Central memory CD4-positive, alpha-beta T cell (primary cell): ENCODE results near the gene GPR61.

ENCODE experiments used
- DNase-seq: peaks from one replicate; pipeline ENCODE4 v3.0.0; 2022

Gene GPR61

DNA sequence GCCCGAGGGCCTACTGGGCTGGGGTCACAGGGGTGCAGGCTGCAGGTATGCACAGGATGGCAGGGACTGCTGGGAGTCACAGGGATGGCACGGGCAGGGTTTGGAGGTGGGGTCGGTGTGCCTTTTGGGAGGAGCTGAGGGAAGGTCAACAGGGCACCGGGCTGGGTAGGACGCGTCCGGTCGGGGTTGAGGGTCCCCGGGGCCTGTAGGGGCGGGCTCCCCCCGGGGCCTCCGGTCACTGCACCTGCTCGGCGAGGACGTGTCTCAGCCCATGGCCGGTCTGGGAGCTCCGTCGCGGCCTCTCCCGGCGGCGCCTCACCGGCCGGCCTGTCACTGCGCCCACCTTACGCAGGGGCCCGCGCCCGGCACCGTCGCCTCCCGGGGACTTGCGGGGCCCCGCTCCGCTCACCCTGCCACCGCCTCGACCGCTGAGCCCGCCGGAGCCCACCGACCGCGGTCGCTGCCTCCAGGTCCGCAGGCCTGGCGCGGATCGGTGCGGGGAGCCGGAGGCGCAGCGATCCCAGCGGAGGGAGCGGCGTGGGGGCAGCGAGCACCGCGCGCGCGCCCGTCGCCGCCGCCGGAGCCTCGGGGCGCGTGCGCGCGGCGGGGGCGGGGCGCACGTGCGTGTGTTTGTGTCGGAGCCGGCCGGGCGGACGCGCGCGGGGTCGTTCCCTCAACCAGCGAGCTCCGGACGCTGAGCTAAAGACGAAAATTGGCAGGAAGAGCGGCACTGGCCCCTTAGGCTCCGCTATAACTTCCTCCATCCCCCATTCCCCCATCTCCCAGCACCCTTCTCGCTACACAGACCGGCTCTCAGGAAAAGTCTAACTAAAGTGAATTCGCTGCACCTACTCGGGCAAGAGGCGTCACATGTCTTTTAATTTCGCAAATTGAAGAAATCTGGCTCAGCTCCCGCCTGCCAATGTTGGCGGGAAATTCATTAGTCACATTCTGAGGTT lies 30.2 kb upstream of the GPR61 start, which contains the start of gene AMIGO1:
TSS of gene AMIGO1 (minus strand) at position 552 of the 959 bp plus-strand sequence. CDS start 815 bp downstream, outside the sequence.
- DNase-seq = peak; percentile 58

DNA sequence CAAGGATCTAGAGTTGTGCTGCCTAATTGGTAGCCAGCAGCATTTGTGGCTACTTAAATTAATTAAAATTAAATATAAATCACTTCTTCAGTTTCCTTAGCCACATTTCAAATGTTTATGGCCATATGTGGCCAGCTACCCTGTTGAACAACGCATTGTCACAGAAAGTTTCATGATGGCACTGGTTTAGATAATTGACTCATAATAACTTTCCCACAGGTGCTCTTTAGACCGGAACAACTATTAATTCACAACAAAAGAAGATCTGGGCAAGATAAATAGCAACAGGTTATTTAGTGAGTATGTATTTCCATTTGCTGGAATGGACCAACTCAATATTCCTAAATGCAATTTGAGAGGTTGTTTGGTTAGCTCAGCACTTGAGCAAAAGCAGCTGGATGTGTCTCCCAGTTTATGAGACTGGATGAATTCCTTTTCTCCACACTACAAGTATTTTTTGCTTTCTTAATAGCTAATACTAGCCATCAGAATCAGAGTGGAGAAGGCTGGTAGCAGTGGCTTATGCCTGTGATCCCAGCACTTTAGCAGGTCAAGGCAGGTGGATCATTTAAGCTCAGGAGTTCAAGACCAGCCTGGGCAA lies 26.5 kb upstream of the GPR61 start:
- DNase-seq = no peak

DNA sequence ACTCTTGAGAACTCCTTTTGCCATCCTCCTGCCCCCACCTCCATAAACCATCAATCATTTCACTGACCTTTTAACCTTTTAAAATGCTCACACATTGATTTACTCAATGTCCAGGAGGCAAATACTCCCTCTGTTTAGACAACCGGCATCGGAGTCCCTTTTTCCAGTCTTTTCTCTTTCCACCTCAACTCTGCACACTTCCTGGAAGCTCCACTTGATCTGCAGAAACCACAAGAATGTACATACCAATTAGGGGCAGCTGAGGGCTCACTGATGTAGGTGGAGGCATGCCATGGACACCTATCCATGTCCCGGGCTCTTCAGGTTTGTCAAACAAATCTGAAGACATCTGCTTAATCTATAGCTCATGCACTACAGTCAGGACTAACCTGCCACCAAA lies 24.8 kb upstream of the GPR61 start:
- no peak for DNase-seq

DNA sequence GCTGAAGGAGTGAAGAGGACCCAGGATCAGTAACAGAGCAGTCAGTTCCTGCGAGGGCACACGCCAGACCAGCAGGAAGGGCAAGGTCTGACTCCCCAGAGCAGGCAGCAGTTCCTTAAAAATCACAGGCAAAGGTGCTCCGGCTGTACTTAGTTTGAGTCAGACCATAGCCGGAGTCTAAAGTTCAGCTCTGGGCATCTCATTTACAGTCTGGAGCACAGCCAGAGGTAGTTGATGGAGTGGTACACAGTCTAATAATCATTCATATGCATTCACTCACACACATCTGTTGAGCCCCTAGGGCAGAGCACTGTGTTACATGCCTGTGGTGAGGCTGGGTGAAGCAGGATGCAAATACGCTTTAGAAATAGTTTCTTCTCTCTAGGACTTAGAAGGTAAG lies 22.8 kb upstream of the GPR61 start:
- DNase-seq = no peak

DNA sequence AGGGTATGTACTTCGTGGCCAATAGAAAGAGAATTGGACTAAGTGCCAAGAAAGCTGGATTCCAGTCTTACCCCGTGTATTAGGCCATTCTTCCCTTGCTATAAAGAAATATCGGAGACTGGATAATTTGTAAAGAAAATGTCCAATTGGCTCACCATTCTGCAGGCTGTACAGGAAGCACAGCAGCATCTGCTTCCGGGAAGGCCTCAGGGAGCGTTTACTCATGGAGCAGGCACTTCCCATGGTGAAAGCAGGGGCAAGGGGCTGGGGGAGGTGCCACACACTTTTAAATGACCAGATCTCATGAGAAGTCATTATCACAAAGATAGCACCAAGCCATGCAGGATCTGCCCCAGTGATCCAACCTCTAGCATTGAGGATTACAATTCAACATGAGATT lies 22.3 kb upstream of the GPR61 start:
- no peak for DNase-seq

DNA sequence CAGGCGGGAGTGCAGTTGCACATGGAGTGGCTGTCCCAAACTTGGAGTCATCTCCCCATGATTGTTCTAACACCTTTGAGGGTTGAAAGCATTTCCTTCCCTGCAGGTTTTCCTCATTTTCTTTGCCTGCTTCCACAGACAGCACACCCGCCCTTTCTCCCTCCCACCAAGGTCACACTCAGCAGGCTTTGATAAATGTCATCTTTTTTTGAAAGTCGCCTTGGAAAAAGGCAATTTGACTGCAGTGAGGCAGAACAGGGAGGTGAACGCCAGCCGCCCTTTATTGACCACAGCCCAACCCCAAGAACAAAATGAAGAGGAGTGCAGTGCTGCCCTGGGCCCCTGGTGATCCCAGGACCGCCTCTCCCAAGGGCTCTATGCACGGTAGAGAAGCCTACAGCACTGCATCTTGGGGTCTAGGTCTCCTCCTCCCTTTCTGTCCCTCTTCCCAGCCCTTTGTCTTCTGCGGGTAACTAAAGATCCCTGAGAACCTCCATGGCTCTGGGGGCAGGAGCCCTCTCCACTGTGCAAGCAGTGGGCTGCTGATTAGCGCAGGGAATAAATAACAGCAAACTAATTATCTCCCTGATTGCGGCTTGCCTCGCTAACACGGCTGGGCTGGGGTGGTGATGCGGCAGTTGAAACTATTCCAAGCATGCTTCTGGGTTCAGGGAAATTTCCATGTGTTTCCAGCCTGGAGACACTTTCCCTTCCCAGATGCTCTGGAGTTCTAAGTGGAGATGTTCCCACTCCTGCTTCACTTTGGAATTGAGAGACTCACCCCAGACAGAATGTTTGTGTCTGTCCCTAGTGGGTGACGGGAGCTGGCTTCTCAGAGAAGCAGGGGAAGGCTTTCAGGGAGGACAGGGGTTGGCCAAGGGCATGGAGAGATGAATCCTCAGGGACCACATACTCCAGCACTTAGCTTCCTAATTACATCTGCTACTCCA lies 18.4 kb upstream of the GPR61 start:
- DNase-seq = no peak

DNA sequence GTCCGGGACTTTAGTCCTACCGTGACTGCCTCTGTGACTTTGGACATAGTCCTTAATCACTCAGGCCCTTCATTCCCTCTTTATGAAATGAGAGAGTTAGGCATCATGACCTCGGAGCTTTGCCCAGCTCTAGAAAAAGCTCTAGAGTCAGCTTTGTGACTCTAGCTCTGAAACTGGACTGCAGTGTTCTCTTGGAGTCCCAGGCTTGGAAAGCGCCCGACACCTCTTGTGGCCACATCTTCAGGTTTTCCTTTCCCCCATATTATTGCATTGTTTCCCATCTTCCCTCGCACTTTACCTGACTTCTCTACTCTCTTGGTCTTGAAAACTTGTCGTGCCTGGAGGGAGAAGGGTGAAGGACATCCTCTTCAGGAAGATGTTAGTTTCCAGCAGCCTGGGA lies 17.6 kb upstream of the GPR61 start:
- DNase-seq = no peak

DNA sequence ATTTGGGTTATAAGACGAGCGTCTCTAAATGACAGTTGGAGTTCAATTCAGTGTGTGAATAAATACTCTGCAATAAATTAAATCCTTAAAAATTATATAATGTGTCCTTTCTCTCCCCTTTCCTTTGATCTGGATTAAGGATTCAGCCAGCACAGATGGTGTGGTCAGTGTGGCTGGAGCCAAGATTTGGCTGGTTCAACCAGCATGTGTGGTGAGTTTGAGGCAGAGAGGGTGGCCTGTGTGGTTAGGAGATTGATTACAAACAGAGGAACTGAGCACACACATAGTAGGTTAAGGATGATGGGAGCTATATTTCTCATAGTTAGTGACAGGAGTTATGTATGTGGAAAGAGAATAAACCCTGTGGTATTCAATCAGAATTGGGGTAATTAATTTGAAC lies 16.0 kb upstream of the GPR61 start:
- DNase-seq = no peak

DNA sequence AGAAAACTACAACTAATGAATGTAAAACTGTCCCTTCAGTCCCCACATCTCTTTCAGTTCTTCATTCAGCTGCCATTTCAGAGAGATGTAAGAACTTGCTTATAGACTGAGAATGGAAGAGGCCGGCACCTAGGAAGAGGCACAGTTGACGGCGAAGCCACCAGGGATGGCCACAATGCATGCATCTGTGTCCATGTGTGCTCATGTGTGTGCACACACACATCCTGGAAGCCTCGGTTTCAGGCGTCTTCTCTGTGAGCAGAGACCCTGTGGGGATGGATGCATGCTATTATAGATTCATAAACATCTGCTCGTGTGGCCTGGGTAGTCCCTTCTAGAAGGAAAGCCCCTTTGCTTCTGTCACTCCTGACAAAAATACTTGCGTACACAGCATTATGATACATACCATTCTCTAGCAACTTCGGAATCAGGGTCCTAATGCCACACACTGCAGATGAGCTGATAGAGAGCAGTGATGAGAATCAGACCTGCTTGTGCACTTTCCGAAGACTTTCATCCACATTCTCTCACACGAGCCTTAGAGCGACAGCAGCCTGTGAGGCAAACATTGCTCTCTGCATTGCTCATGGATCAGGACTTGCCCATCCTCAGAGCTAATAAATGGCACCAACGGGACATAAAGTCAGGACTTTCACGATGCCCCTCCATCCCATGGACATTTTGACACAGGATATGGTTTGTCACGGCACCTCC lies 12.4 kb upstream of the GPR61 start:
- DNase-seq = no peak

DNA sequence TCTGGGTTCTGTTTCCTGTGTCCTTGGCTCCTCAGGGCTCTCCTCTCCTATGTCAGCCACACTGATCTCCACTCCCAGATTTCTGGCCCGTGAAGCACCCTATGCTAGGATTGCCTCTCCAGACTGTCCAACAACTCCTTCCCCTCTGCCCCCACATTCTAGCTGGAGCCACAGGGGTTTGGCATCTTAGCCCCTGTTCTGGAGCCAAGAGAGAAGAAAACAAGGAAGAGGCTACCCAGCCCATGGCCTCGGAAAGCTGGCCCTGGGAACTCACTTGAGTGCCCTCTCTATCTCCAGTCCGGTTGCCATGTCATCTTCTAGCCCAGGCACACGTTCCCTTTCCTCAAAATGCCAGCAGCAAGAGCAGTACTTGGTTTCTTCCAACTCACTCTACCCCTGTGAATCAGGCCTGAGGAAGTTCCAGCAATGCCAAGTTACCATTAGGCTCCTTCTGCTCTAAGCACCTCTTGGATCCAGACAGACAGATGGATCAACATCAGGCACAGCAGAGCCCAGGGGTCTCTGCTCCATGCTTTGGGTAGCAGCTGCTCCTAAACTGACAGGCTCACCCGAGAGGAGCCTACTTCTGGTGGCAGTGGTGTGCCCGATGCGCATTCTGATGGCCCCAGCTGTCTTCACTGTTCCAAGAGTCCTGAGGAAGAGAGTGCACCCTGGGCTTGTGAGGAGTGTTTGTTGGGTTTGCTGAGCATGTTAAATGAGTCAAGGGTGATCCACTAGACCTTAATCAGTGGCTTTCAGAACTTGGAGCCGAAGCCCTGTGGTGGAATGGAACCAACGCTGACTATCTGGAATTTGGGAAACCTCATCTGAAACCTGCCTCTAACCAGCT lies 11.6 kb upstream of the GPR61 start:
- no peak for DNase-seq

DNA sequence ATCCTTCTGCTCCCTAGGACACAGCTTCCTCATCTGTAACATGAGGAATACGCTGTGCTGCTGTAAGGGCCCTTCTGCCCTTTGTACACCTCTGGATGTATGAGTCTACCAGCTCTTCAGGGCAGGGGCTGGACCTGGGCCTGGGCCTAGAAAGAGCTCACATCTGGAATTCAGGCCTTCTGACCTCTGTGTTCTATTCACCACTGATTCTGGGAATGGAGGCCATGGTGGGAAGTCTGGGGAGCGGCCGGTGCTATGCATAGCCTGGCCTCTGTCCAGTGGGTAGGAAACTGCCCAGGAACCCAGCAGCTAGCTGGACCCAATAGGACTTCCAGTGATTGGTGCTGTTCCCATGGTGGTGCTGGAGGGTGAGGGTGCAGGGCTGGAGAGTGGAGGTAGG lies 11.0 kb upstream of the GPR61 start:
- DNase-seq = no peak

DNA sequence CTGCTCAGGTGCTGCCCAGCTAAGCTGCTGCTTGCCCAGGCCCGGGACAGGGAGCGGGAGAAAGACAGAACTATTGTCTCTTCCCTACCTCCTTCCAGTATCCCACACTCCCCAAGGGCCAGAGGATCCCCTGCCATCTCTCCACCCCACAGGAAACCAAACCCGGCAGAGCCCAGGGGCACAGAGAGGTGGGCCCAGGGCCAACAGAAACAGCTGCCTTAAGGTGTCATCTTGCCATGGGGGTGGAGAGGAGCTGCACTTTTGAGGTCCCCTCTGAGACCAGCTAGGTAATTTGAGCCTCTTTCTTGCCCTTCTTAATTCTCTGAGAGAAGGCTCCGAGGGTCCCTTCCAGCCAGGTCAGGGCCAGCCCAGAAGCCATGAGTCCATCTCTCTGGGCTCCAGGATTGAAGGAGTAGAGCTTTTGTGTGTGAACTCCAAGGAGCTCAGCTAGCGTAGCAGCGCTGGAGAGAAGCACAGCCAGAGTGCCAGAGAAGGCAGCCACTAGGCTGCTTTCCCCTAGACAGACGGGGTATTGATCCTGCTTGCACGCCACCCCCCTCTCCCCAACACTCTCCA lies 9.7 kb upstream of the GPR61 start:
- DNase-seq = no peak

DNA sequence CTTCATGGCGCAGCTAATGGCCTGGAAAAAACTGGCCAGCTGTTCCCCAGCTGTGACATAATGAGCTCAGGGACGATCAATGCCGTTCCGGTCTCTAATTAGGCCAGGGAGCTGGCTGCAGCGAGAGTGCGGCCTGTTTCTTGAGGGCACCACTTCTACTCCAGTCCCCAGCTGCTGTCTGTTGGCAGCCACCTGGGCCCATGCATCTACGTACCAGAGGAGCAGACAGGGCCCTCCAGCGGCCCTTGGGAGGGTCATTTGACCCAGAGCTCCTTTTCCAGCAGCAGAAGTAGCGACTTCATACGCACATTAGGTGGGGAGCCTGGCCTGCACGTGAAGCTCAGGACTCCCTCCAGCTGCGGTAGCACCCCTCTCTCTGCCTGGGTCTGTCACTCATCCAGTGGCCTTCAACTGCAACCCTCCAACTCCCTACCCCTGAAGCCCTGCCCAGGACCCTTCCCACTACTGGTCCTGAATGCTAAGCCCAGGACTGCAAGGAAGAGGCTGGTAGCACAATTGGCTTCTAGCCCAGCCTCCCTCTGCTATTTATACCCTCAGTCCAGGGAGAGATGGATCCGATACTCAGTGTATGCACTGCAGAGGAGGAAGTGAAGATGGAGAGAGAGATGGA lies 9.1 kb upstream of the GPR61 start:
- DNase-seq = no peak

DNA sequence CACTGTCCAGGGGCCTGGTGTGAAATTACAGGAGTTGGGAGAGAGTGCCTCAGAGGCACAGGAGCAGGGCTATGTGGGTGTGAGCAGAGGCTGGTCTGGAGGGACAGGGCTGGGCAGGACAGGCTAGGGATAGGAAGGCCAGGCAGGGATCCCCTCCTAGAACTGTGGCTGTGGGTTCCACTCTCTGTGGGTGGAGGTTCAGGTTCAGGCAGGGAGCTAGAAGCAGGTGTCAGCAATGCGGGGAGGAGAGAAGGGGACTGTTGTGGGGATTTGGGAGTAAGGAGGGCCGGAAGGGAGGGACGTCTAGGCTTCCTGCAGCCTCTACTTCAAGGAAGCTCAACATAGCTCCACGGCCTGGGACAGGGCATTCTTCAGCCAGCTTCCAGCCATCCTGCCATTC lies 8.3 kb upstream of the GPR61 start:
- DNase-seq = no peak

DNA sequence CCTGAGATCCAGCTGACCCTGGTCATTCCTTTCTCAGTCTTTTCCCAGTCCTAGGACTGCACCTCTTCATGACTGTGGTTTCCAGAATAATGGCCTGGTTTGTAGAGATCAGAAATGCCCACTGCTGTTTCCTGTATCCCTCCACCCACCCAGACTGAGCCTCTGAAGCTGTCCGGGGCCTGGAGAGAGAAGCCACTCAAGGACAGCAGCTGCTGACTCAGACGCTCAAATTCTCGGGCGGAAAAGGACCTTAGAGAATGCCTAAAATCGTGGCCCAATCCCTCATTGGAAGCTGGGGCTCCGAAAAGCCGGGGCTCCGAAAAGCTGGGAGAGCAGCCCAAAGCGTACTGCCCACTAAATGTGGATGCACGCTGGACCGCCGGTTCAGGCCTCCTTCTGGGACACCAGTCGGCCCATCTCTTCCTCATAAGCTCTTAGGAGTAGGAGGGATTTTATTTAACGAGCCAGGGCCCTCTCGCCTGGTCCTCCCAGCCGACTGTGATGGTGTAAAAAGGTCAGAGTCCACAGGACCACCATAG lies 7.8 kb upstream of the GPR61 start:
- DNase-seq = no peak

DNA sequence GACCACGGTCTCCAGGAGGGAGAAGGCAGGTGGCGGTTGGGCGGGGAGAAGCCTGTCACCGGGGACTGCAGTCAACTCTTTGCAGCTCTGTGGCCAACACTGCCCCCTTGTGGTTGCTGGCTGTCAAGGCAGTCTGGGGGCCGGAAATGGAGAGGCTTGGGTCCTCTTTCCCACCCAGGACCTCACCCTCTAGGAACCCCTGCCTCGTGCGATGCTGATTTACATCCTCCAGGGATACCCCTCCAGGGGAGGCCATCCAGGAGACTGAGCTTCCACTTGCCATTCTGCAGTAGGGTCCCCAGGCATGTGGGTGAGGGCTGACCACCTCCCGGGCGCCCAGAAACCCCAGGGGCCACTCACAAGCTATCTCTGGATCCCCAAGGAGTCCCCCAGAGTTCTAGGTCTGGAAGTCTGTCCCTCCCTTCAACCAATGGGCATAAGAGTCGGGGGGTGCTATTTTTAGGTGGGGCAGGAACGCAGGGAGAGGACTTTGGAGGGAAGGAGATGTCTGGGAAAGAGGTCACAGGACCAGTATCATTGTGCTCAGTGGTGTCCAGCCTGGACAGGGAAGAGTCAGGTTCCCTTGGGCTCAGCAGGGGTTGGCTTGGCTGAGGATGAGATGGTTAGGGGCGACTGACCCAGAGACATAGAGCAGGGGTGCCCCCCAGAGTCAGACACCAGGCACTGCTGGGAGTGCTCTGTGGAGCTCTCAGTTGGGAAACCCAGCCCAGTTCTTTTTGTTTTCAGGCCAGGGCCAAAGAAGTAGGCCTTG lies 7.1 kb upstream of the GPR61 start:
- DNase-seq = peak; percentile 83

DNA sequence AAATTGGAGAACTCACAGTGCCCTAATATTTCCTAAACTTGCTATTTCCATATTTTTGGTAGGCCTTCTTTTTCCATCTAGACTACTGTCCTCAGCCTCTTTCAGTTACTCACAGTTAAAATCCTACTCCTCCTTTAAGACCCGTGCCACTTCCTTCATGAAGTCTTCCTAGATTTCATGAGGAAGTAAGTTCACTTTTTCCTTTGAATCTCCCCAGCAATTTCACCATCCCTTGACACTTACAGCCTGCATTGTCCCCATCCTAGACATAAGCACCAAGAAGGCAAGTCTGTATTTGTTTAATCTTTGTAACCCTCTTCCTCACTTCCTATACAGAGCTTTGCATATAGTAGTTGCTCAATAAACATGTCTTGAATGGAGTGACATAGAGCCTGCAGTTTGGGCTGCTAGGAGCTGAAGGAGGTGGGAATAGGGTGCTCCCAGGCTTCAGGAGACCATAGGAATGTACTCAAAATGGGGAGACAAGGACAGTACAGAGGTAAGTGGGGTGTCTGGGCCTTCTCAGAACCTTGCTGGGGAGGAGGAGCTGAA lies 5.3 kb upstream of the GPR61 start:
- no peak for DNase-seq

DNA sequence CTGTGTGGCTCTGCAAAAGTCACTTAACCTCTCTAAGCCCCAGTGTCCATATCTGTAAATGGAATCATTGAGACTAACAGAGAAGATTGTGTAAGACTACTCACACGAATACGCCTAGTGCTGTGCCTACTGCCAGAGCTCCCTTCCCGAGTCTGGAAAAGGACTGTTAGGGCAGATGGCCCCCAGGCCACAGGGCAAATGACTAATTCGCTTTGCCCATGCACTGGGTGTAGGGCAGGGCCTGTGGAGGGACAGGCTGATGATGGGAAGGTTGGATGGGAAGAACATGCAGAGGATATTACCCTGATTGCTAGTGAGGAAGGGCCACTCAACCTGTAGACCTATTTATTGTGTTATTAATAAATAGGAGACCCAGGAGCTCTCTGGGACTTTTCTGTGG lies 4.2 kb upstream of the GPR61 start:
- DNase-seq = no peak

DNA sequence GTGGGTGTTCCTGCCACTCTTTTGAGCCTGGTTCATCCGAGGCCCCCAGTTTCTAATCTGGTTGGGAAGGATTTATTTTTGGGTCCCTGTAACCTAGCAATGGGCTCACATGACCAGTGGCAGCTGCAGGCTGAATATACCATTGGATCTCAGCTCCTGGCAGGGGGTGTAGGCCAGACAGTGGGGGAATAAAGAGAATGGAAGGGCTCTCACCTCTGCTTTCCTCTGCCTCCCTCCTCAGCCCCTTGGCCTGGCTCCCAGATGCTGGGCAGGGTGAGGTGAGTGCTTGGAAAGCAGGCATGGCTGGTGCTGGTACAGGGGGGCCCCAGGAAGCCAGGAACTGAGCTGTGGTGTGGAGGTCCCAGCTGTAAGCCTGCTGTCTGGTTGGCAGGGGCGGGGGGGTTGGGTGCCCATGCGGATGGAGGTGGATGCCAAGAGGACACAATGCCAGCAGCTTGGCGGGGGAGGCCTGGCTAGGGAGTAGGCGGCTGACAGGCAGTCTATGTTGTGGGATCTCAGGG lies 3.6 kb upstream of the GPR61 start:
- DNase-seq = no peak
